Activated CD4-positive, alpha-beta T cell treated with anti-CD3 and anti-CD28 coated beads, Interleukin-2, amount 50 U/mL, for 16 hours (primary cell): ENCODE data around the gene ANK2.

ENCODE experiments used
- DNase-seq: peaks from one replicate; pipeline ENCODE4 v3.0.0-alpha.2; 2020

The ANK2 gene

DNA sequence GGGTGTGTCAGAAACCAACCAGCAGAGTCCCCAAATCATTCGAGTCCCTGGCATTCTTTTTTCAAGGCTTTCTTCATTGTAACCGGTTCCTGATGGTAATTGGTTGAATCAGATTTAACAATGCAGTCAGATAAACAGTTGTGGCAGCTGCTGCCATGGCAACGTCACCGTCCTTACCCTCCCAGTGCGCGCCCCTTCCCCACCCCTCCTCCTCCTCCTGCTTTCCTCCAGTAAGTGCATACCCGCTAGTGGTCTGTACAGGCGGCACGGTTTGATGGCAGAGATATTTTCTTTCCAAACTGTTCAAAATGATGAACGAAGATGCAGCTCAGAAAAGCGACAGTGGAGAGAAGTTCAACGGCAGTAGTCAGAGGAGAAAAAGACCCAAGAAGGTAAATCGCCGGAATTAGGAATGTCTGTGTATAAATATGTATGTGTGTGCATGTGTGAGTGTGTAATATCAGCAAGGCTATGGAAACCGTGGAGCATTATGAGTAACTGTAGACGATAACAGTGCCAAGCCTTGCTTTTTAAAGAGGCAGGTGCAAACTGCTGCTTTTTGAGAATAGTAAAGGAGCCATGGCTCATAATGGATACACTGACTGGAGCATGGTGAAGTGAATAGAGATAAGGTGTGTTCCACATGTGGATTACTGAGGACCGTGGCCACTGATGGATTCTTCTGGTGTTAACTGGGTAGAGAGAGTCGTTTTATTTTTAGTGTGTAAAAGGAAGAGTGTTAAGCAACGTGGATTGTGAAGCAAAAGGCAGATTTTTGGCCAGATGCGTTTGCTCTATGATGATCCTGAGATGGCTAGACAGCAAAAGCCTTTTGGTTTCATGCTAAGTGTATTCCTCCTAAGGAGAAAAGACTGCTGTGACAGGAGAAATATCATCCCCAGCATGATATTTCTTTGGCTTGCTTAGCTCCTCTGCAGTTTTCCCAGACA, at the start of gene ANK2:
ANK2 (plus strand) TSS at position 233 of the 950 bp plus-strand sequence; CDS start at position 309, 76 bp downstream.
- no peak for DNase-seq

DNA sequence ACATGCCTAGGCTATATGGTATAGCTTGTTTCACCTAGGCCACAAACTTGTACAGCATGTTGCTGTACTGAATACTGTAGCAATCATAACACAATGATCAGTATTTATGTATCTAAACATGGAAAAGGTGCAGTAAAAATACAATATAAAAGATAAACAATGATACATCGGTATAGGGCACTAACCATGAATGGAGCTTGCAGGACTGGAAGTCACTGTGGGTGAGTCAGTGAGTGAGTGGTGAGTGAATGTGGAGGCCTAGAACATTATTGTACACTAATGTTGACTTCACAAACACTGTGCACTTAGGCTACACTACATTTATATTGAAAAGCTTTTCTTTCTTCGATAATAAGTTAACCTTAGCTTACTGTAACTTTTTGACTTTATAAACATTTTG, 45.6 kb upstream of the ANK2 start:
- no peak for DNase-seq

DNA sequence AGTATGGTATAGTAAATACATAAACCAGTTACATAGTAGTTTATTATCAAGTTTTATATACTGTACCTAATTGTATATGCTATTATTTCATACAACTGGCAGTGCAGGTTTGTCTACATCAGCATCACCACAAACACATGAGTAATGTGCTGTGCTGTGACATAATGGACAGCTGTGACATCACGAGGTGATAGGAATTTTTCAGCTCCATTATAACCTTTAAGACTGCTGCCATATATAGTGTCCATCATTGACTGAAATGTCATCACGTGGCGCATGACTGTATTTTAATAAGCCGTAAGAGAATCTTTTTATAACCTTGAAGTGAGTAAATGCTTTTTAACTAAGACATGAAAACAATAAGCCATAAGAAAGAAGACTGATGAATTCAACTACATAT, 44.8 kb upstream of the ANK2 start:
- DNase-seq = no peak

DNA sequence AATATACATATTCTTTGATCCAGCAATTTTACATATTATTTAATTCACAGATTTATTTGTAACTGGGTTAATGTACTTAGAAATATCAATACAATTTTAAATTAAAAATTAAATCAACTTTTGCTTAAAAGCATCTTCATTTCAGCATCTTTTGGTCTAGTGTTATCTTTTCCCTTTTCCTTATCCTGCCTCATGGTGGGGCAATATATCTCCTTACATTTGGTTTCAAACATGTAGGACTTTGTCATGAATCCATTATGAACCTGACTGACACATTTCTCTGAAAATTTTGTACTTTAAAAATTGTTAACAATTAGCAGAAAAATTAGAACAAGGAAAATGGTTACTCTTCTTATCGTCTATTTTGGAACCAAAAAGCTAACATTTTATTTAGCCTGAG, 42.8 kb upstream of the ANK2 start:
- DNase-seq = no peak

DNA sequence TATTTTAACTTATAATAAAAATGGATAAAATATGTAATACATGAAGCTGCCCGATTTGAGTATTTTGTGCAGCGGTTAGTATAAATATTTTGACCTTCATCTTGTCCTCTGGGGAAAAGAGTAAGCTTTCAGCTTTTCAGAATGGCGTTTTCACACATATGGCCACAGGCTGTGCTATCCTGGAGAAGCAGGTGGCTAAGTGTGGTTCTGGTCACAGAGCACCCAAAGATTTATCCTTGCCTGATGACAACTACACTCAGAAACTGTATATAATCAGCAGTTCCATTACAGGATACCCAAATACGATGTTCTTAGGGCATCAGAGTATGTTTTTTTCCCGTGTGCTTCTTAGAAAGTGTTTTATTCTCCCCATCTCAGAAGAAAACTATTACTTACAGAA, 42.3 kb upstream of the ANK2 start:
- DNase-seq = no peak

DNA sequence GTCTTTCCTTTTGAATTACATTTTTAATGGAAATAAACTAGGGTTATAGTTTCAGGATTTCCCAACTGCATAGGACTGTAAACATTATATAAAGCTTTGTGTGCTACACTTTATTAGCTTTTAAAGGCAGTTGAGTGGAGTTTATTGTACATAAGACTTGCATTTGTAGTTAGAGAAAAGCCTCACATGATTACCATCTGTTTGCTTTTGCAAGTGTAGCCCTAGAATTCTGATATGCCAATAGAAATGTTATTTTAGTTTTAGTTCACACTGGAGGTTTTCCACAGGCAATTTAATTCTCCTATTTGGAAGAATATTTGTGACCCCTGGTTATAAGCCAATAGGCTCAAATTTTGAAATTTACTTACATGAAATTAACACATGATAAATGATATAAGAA, 41.3 kb upstream of the ANK2 start:
- DNase-seq = no peak

DNA sequence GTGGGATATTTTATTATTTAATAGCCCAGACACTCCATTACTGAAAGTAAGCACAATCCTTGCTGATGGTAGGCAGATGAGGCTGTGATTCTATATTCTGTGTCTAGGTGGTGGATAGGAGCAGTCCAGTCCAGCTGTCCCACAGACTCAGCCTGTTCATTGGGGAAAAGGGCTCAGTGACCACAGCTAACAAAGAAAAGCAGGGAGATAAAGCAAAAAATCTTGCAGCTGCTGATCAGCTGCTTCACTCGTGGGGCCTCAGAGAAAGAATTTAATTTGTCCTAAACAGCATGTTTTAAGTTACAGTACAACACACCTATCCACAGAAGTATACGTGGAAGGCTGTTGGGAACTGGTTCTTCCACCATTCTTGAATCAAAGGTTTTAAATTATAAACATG, 40.7 kb upstream of the ANK2 start:
- DNase-seq = no peak

DNA sequence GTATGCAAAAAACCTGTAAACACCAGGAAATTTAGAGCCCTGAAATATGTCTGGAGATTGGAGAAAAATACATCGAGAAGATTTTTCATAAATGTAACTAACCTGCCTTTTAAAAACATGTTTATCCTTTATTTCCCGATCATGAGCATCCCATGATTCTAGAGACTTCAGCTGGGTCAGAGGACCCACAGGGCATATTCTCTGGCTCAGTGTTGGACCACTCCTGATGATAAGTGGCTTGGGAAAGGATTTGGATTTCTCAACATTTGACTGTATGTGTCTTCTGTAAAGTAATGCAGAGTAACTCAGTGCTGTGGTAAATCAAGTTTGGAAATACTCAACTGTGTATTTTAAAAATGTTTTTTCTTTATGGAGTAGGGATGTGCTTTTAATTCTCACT, 40.0 kb upstream of the ANK2 start:
- DNase-seq = no peak

DNA sequence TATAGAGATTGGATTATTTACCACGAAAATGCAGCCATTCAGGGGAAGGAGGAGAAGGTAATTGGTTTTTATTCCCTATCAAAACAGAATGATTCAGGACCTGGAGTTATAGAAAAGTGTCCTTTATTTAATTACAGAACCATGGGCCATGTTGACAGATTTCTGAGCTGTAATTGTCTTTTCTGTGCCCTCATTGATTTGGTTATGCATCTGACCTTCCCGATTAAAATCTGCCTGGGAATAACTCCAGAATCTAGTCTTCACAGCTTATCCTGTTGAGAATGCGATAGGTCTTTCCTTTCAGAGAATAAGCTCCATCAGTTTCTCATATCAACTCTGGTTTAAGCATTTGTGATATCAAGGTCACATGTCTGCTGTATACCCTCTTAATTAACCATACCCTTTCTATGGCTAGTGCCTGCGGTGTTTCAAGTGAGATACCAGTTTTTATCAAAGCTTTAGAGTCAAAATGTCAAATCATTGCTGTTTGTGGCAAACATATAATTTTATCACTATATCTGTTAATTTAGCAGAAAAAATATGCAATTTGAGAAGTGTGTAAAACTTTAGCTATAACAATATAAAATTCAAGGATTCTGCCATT, 37.2 kb upstream of the ANK2 start:
- DNase-seq = no peak

DNA sequence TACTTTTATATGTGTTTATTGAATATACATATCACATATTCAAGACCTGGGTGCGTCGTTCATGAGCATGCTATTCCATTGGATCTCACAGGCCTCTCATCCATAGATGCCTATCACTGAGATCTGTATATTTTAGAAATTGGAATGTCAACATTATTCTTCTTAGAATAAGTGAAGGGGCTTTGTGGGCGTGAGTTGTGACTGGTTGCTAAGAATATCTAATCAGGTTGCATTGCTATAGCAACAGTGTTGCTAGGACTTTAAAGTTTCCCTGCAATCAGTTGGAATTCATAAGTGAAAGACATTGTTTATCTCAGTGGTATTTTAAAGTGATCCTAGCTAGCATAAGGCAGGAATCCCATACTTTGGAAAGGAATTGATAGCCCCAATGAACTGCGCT, 36.7 kb upstream of the ANK2 start:
- no peak for DNase-seq

DNA sequence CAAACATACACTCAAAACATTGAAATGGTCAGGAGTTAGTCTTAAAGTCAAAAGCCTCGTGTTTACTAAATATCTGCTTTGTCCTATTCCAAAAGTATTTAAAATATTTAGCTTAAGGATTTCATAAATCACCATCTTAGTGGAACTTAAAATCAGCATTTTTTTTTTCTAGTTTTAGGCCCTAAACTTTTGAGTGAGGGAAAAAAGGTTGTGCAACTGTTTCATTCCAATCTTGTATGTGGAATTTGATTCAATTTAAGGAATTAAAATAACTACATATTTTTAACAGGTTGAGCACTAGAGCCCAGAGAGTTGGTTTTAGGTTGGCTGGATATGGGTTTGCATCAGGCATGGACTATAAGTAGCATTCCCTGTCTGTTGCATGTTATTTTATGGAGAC, 35.7 kb upstream of the ANK2 start:
- DNase-seq = no peak

DNA sequence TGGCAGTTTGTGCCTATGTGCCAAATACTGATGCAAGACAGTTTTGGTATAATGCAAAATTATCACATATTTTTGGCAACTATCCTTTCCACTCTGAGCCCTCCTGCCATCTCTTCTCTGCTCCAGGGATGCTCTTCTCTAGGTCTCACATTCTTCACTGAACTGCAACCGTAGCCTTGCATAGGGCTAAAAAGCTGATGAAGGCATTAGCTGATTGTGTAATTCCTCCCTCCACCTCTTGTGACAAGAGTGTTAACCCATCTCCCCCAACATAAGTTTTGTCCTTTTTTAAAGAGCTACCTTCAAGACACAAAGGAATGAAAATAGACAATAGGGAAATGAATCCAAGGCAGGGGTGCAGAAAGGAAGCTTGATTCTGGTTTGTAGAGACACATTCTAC, 33.1 kb upstream of the ANK2 start:
- DNase-seq = no peak

DNA sequence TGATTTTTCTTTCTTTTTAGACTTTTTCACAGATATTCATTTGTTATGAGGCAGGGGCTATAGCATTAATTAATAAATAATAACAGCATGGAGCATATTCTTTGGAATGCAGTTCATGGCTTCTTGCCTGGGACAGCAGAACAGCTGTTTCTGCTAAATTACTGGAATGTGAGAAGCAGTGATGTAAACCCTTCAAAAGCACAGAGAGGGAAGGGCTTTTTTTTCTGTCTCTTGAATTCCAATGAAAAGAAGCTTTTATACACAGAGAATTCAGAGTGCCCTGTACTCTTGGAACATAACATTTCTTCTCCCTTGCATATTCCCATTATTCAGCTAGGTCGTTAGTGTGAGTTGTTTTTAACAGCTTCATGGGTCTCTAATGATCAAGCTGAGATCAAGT, 28.5 kb upstream of the ANK2 start:
- no peak for DNase-seq

DNA sequence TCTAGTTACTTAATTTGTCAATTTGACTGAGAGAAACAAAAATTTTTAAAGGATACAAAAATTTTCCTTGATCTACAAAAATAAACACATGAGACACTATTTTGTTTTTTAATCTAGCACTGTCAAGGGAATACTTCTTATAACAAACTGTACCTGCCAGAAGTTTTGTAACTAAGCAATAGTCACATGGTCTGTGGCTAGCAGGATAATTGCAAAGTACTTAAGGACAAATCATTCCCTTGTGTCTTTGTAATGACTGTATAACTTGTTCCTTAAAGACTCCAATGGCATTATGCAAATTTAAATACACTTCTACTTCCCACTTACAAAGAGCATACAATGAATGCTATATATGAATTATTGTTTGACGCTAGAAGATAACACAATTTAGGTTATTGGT, 25.1 kb upstream of the ANK2 start:
- DNase-seq = no peak

DNA sequence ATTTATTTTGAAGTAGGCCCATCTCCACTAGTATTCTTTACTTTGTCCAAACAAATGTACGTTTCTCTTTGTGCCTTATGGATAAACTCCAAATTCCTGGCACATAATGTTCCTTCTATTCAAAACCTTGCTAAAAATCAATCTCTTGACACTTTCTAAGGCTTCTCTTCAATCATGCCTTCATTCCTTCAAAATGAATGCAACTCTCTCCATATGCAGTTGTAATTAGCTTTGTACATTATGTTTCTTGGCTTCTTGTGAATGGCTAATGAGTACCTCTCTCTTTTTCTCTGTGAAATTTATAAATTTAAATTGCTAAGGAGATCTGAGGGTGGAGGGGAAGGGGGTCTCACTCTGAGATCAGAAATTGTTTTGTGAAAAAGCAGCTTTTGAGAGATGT, 24.0 kb upstream of the ANK2 start:
- no peak for DNase-seq

DNA sequence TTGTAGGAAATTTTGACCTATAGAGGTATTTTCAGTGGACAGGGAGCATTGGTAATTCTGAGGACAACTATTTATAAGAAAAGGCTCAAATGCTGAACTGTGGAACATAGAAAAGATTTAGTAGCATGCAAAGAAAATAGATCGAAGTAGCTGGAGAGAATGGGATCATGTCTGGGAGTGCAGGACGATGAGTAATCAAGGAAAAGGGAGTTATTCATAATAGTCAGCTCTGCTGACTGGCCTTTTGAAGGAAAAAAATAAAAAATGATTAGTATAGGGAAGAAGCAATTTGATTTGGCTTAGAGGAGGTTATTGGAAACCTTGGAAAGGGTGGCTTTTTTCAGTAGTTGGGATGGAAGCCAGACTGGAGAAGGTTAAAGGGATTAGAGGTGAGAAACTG, 22.9 kb upstream of the ANK2 start:
- DNase-seq = no peak

DNA sequence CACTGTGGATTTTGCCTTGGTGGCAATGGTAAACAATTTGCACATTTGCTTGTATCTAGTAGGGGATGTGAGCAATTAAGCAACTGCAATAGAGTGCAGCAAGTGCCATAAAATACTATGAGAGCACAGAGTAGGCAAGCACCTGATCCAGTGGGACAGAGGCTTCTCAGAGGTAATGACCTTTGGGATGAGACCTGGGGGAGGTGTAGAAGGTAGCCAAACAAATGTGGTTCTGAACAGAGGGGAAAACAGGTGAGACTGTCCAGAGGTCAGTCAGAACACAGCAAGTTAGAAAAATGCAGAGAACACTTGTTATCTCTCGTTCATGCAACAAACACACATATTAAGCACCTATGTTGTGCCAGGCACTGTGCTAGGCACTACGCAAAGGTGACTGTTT, 21.4 kb upstream of the ANK2 start:
- no peak for DNase-seq

DNA sequence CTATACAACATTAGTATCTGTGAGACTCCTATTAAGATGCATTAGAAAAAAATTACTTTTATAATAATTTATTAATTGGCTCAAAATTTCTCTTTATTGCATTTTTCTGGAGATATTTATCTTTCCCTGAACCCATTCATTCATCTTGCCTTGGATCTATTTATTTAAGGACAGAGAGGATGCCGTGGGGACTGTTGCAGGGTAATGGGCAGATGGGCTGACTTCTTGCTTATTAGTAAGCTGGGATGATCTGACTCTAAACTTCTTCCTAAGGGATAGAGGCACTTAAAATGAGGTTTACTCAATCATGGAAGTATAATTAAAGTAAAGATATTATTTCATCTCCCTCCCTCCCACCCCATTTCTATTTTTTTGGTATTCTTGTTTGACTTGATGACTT, 18.2 kb upstream of the ANK2 start:
- no peak for DNase-seq

DNA sequence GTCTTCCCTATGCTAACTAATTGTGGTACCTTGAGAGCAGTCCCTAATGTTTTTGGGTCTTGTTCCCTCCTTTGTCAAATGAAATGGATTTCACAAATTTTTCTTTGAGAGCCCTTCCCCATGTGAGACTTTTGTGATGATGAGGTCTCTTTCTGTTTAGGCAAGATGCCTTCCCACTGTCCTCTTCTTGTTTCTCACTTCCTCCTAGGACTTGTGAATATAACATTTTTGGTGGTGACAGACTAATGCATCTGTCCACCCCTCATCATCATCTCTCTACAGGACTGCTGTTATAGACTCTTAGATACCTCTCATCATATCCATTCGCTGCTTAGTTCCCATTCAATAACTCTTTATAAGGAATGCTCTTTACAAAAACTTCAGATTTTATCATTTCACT, 8.7 kb upstream of the ANK2 start:
- DNase-seq = no peak

DNA sequence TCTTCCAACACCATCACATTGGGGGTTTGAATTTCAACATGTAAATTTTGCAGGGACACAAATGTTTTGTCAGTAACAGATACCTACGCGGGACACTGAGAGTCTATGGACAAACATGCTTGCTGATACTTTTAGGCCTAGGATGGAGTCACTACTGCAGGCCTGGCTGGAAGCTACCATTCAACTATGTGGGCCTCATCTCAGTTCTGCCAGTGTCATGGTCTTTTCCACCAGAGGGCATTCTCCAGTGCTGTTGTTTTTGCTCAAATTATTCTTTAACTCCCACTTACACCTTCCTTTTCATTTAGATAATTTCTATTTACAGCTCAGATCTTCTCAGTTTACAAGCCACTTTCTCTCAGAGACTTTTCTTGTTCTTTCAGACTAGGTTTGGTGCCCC, 7.0 kb upstream of the ANK2 start:
- no peak for DNase-seq

DNA sequence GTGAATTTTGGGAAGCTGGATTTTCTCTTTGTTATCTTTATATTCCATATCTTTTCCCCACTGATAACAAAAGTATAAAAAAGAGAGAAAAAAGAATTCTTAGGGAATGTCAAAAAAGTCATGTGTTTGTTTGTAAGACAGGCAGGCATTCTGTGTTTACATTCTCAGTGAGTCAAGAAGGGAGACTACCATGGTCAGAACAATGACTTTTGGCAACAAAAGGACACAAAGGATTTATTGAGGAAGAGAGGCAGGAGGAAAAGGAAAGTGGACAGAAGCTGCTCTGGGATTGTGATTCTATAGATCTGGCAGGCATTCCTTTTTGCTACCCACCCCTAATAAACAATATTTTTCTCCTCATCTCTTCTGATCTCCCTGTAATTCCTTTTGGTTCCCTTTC, 5.9 kb upstream of the ANK2 start:
- no peak for DNase-seq

DNA sequence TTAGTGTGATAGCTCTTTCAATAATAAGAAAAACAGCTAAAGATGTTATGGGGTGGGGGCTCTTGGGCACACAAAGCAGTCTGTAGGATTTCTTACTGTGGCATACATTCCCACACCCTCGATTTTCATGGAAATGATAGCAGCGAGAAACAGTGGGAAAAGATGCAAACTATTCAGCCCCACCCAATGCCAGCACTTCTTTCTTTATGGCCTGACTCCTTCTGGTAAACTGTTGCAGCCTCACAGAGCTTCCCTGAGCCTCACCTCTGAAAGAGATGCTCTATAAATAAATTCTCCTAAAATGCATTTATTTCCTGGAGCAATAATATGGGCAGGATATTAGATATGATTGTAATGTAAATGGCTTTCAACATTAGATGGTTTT, 910 bp downstream of the ANK2 start:
- no peak for DNase-seq

DNA sequence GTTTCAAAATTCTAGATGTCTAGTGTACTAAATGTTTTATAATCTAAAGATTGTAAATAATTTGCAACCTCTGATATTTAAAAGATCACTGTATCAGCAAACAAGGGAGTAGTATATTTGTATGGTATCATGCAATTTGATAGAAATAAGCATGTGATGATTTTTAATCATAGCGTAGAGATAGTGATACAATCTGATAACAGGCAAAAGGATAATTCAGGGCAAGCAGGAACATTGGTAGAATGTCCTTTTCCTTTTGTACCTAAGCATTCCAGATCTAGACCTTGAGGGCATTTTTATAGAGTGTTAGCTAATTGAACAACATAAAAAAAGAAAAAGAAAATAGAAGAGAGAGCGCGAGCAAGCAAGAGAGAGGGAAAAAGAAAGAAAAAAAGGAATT, 1.4 kb downstream of the ANK2 start:
- no peak for DNase-seq

DNA sequence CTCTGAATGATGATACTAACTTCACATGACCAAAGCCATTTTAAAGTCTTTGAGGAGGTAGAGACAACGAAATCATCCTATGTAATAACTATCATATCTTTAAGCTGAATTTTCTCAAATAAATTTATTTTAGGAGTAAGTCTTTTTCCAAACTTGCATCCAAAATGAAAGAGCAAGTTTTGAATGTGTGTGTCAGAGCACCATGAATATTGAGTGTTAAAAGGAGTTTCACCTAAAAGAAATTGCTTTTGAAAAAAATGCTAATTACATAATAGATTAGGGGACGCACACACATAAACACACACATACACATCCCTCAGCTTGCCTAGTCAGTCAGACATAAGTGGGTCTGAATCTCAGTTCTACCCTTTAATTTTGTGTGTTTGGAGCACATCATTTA, 1.9 kb downstream of the ANK2 start:
- DNase-seq = no peak
